GM12873 (cell line): Measurements from ENCODE around the gene TMEM132A.

Experiments used
- TF ChIP-seq, protein P1 (sequence below): IDR thresholded peaks from 2 replicates; pipeline ENCODE4 v1.5.1; 2012; ENCODE audit warnings: low read depth, mild to moderate bottlenecking, moderate library complexity, low read length, control low read depth; ENCODE audit not compliant: insufficient read depth; ENCODE audit errors: missing control alignments

TMEM132A gene

DNA sequence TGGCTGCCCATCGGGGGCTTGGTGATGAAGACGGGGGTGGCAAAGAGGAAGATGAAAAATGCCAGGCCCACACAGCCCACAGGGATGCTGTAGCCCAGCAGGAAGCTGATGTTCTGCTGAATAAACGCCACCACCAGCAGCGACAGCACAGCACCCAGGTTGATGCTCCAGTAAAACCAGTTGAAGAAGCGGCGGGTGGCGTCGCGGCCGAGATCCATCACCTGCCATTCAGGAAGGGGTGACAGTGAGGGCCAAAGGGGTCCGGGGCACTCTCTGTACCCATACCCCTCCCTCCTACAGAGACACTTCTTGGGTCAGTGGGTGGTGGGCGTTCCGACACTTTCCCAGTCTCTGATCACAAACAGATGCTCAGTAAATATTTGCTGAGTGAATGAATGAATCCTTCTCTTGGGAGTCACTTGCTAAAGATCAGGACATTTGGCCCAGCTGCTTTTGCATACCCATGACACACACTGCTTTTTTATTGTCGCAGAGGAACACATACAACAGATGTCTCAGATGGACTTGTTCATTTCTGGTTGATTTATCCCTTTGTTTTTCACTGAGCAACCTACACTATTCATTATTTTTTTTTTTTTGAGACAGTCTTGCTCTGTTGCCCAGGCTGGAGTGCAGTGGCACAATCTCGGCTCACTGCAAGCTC, 22.5 kb downstream of the TMEM132A start:
- TF ChIP-seq, protein P1, sequence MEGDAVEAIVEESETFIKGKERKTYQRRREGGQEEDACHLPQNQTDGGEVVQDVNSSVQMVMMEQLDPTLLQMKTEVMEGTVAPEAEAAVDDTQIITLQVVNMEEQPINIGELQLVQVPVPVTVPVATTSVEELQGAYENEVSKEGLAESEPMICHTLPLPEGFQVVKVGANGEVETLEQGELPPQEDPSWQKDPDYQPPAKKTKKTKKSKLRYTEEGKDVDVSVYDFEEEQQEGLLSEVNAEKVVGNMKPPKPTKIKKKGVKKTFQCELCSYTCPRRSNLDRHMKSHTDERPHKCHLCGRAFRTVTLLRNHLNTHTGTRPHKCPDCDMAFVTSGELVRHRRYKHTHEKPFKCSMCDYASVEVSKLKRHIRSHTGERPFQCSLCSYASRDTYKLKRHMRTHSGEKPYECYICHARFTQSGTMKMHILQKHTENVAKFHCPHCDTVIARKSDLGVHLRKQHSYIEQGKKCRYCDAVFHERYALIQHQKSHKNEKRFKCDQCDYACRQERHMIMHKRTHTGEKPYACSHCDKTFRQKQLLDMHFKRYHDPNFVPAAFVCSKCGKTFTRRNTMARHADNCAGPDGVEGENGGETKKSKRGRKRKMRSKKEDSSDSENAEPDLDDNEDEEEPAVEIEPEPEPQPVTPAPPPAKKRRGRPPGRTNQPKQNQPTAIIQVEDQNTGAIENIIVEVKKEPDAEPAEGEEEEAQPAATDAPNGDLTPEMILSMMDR = no peak

DNA sequence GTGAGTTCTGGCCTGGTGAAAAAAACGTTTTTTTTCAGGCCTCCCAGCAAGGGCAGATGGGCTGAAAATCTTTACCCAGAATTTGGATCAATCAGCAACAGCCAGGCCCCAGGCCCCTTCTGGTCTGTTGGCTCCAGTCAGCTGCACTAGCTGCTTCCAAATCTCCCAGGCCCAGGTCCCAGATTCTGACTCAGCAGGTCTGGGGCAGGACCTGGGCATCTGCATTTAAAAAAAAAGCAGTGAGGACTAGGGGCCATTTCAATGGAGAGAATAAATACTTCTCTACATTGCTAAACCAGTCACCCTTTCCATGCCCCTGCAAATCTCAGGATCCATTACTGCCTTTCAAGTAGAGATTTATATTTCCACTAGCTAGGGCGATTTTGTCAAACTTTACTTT, 23.4 kb downstream of the TMEM132A start:
- TF ChIP-seq, protein P1 = no peak

DNA sequence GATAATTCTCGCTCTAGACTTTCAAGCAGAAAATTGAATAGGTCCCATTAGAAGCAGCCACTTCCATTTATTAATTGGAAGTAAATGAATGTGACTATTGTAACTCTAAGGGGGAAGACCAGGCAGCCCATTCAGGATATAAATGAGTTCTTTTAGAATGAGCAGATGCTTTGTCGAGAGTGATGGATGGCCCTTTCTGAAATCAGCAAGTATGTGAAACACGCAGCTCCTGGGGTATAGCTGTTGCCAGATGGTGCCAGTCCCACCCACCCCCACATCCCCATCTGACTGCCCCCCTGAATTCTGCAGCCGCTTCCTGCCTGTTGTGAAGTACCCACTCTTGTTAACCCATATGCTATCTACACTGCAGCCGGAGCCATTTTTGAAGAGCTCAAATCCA, 24.0 kb downstream of the TMEM132A start:
- TF ChIP-seq, protein P1 = no peak

DNA sequence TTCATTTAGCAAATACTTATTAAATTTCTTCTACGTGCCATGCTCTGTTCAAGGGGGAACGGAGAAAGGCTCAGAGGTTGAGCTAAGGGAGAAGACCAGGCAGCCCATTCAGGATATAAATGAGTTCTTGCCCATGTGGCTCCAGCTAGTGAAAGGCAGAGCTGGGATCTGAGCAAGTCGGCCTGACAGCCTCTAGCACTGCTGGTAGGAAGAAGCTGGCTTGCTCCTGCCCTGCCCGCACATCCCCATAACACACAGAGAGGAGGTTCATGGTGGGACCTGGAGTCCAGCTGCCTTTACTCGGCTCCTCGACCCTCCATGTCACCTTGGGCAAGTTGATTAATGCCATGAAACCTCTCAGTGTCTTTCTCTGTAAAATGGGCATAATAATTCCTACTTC, 25.8 kb downstream of the TMEM132A start:
- TF ChIP-seq, protein P1 = no peak

DNA sequence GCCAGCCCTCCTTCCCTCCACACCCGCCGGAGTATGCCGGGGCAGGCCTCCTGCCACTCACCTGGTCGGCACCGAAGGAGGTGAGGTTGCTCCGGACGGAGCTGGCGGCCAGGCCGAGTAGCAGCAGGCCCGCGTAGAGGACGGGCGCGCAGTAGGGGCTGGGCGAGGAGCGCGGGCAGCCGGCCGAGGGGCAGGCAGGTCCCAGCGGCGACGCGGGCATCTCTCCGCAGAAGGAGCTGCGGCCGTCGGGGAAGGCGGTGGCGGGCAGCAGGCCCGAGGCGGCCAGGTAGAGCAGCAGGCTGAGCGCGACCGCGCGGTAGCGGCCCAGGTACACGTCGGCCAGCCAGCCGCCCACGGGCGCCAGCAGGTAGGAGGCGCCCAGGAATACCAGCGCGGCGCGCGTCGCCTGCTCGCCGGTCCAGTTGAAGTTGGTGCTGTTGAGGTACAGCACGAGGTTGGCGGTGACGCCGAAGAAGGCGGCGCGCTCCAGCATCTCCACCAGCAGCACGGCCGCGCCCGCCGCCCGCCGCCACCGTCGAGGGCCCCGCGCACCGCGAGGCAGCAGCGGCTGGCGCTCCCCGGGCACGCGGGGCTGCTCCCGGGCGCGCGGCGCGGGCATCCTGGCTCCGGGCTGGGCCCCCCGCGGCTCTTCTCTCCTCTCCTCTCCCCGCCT, 26.8 kb downstream of the TMEM132A start:
- TF ChIP-seq, protein P1 = no peak

DNA sequence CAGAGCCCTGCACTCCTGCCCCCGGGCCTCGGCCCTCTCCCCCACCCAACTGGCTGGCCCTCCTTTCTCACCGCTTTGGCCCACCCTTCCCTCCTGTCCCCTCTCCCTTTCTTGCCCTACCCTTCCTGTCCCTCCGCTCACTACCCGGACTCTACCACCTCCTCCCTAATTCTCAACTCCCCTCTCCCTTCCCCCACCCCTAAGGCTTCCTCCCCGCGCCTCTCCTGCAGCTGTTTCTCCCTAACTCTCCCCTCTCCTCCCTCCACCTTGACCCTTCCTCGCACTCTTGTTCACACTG, 27.3 kb downstream of the TMEM132A start:
- TF ChIP-seq, protein P1 = no peak

GRCh38 chr11:60951904-60952741, 27.9 kb downstream of the TMEM132A start, which contains the start of gene SLC15A3:
Gene SLC15A3, minus strand, starts transcription at chr11:60952176. Its CDS starts 625 bp downstream, at chr11:60951551.
- TF ChIP-seq, protein P1 = no peak
